GM18508 (cell line): ENCODE data around the gene MBL2.

Source experiments
- ATAC-seq: cut with Tn5 transposase; IDR thresholded peaks from one replicate; pipeline ENCODE4 v1.9.1; 2021; ENCODE audit warnings: moderate number of reproducible peaks; ENCODE audit not compliant: insufficient read depth, unreplicated experiment

MBL2 gene

DNA sequence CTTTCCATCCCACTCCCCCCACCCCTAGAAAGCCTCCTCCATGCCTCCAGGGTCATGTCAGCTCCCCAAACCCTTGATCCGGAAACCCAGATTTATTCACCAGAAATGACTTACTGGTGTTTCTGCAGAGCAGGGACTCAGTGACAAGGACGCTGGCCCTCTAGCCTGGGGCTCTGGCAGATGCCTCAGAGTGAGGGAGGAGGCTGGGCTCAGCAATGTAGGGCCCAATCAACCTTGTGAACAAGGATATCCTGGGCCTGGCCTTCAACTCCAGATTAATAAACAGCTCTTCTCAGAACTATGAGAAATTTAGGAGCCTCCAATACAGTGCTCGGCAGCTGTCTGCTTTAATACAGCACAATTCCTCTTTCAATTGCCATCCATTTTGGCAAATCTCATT is at the start of gene MBL2:
MBL2 (minus strand) TSS at position 162 of the 400 bp plus-strand sequence. CDS start 1,149 bp downstream, outside the sequence.
- ATAC-seq: no peak

DNA sequence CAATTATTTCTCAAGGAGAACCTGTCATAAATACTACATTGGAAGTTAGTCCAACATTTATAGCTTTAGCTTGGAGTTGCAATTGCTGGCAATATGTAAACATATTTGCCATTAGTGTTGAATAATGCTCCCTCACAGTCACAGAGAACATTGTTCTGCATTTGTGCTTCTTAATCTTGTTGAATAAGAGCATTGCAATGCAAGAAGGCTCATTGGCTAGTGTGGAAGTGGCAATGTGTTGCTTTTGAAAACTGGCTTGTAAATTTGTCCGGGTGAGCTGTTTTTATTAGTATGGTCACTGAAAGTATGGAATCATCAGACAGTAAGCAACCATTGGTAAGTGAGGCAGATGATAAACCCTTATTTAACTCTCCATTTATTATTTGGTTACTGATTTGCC is 47.7 kb upstream of the MBL2 start:
- ATAC-seq: no peak

- peak; percentile 99 for ATAC-seq
Observed at GRCh38 chr10:52818019-52818418, 45.4 kb upstream of the MBL2 start.

- ATAC-seq: no peak
Observed at GRCh38 chr10:52814506-52814905, 41.9 kb upstream of the MBL2 start.

- no peak for ATAC-seq
Observed at GRCh38 chr10:52811776-52812175, 39.2 kb upstream of the MBL2 start.

GRCh38 chr10:52810761-52811160 is 38.2 kb upstream of the MBL2 start:
- no peak for ATAC-seq

- peak; percentile 69 for ATAC-seq
Observed at GRCh38 chr10:52807803-52808202, 35.2 kb upstream of the MBL2 start.

GRCh38 chr10:52805414-52806285 is 33.1 kb upstream of the MBL2 start:
- ATAC-seq: no peak

- no peak for ATAC-seq
Observed at GRCh38 chr10:52801947-52802346, 29.4 kb upstream of the MBL2 start.

GRCh38 chr10:52786098-52786497 is 13.5 kb upstream of the MBL2 start:
- no peak for ATAC-seq

DNA sequence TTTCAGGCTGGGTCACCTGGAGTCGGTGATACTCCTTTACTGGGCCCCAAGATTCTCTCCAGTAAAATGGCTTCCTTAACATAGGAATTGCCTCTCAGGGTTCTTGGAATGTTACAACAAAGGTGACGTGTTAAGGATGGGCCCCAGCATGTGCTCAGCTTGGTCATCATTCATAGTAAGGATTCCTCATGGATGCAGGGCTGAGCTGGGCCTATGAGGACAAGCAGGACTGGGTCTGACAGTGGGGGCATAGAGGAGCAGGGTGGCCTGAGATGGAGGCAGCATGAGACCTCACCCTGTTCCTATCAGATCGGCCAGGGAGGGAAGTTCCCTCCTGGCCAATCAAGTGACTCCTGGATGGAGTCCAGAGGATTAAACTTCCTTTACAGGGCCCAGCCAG is 12.8 kb upstream of the MBL2 start:
- ATAC-seq: no peak

GRCh38 chr10:52783726-52784125 is 11.1 kb upstream of the MBL2 start:
- ATAC-seq: no peak

DNA sequence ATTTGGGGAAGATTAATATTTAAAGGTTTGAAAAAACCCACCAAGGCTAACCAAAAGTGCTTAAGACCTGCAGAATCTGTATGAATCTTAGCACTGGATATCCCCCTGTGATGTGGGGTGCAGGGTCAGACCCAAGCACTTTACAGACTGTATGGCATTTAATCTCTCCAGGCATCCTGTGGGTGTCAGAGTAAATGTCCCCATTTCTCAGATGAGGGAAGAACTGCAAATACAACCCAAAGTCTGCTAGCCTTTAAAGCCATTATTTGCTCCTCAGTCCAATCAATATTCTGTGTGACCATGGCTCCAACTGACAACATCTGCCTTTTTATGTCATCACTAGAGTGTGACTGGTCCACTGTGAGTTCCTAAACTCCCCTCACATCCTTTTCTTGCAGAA is 10.0 kb upstream of the MBL2 start:
- ATAC-seq: no peak

DNA sequence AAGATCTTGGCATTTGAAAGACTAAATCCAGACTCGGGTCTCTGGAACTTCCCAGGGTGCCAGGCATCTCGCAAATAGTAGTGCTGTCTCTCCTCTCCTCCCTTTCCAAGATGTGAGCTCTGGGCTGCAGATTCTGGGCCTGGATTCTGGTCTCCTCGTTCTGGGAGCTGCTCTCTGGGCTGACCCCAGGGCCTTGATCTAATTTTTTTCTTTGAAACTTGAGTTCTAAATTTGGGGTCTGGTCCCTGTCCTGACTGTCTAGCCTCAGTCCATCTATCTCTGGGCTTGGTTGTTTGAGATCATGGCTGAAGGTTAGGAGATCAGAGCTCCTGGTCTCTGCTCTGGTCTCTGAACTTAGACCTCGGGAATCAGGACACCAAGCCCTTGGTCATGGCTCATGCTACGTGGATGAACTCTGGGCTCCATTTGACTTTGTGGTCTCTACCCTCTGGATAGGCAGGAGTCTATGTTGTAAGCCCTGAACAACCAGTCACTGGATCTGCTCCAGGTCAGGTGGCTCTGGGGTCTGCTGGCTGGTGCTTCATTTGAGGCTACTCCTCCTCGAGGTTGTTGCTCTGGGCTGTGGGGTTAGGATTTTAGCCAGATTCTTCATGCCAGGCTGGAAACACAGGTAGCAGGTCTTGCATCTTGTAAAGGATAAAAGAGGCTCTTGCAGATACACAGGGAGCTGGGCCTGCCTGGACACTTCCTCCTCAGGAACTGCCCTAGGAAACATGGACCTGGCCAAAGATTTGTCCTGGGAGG is 8.0 kb upstream of the MBL2 start:
- ATAC-seq: no peak

- ATAC-seq: peak; percentile 87
Observed at GRCh38 chr10:52779541-52780390, 7.2 kb upstream of the MBL2 start.

GRCh38 chr10:52778511-52779392 is 6.2 kb upstream of the MBL2 start:
- ATAC-seq: no peak

DNA sequence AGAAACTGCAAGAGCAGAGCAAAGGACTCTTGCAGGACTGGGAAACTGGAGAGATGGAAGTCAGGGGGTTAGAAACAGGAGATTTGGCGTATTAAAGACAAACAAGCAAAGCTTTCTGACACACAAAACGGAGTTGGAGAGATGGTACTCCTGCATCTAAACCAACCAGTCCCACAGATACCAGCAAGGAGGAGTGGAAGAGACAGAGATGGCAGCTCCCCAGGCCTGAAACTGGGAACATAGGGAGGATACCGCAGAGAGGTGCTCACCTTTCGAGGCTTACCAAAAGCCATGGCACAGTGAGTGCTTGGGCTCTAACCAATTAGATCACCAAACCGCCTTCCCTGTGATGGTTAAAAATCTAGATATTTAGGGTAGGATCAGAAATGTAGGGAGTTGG is 4.8 kb upstream of the MBL2 start:
- ATAC-seq: no peak

GRCh38 chr10:52776471-52776903 is 3.9 kb upstream of the MBL2 start:
- ATAC-seq: no peak

DNA sequence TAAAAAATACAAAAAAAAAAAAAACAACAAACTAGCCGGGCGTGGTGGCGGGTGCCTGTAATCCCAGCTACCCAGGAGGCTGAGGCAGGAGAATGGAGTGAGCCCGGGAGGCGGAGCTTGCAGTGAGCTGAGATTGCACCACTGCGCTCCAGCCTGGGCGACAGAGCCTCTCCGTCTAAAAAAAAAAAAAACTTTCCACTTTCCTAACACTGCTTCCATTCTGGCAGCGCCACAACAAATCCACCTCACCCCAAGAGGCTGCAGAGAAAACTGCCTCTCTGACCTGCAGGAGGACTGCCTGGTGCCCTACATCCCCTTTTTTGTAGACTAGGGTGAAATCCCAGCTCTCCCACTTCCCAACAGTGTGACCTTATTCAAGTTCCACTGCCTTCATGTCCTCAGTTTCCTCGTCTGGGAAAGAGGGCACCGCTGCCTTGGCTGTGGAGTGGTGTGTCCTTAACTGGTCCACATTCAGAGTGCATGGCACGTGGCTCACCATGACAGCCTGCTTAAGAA is 2.6 kb upstream of the MBL2 start:
- no peak for ATAC-seq
